HL-60 (cell line): ENCODE results near the gene FAHD1.

Source experiments
- GABPA ChIP-seq: IDR thresholded peaks from 2 replicates; pipeline ENCODE4 v1.6.1; 2012; ENCODE audit warnings: low read depth
- POLR2AphosphoS5 ChIP-seq: IDR thresholded peaks from 2 replicates; pipeline ENCODE4 v1.6.1; 2012; ENCODE audit warnings: low read depth
- SPI1 ChIP-seq: IDR thresholded peaks from 2 replicates; pipeline ENCODE4 v1.6.1; 2012; ENCODE audit warnings: low read depth, mild to moderate bottlenecking, borderline replicate concordance
- TF ChIP-seq, protein P1 (sequence below): IDR thresholded peaks from one replicate; pipeline ENCODE4 v1.5.1; 2011; ENCODE audit warnings: low read length, control low read depth, inconsistent platforms; ENCODE audit not compliant: insufficient read depth
- TF ChIP-seq, protein P2 (sequence below): IDR thresholded peaks from 2 replicates; pipeline ENCODE4 v1.6.1; 2012; ENCODE audit warnings: low read depth; ENCODE audit not compliant: insufficient replicate concordance

DNA sequence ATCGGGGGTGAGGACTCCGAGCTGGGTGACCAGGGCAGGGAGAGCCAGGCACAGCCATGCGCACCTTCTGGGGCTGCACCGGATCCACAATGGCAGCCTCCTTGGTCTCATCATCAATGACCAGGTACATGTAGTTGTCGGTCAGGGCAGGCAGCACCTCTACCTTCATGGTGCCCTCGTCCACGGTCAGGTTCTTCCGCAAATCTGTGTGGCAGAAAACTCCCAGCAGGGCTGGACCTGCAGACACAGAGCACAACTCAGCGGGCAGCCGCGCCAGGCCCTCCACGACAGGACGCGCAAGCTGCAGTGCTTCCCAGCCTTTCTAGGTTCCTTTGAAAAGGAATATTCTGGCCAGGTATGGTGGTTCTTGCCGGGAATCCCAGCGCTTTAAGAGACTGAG lies 4.2 kb upstream of the FAHD1 start:
- TF ChIP-seq, protein P1, sequence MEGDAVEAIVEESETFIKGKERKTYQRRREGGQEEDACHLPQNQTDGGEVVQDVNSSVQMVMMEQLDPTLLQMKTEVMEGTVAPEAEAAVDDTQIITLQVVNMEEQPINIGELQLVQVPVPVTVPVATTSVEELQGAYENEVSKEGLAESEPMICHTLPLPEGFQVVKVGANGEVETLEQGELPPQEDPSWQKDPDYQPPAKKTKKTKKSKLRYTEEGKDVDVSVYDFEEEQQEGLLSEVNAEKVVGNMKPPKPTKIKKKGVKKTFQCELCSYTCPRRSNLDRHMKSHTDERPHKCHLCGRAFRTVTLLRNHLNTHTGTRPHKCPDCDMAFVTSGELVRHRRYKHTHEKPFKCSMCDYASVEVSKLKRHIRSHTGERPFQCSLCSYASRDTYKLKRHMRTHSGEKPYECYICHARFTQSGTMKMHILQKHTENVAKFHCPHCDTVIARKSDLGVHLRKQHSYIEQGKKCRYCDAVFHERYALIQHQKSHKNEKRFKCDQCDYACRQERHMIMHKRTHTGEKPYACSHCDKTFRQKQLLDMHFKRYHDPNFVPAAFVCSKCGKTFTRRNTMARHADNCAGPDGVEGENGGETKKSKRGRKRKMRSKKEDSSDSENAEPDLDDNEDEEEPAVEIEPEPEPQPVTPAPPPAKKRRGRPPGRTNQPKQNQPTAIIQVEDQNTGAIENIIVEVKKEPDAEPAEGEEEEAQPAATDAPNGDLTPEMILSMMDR = no peak
- TF ChIP-seq POLR2AphosphoS5 (no peak), GABPA (no peak), SPI1 (no peak)
- TF ChIP-seq, protein P2, sequence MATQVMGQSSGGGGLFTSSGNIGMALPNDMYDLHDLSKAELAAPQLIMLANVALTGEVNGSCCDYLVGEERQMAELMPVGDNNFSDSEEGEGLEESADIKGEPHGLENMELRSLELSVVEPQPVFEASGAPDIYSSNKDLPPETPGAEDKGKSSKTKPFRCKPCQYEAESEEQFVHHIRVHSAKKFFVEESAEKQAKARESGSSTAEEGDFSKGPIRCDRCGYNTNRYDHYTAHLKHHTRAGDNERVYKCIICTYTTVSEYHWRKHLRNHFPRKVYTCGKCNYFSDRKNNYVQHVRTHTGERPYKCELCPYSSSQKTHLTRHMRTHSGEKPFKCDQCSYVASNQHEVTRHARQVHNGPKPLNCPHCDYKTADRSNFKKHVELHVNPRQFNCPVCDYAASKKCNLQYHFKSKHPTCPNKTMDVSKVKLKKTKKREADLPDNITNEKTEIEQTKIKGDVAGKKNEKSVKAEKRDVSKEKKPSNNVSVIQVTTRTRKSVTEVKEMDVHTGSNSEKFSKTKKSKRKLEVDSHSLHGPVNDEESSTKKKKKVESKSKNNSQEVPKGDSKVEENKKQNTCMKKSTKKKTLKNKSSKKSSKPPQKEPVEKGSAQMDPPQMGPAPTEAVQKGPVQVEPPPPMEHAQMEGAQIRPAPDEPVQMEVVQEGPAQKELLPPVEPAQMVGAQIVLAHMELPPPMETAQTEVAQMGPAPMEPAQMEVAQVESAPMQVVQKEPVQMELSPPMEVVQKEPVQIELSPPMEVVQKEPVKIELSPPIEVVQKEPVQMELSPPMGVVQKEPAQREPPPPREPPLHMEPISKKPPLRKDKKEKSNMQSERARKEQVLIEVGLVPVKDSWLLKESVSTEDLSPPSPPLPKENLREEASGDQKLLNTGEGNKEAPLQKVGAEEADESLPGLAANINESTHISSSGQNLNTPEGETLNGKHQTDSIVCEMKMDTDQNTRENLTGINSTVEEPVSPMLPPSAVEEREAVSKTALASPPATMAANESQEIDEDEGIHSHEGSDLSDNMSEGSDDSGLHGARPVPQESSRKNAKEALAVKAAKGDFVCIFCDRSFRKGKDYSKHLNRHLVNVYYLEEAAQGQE = no peak
